Activated CD8-positive, alpha-beta memory T cell treated with anti-CD3 and anti-CD28 coated beads for 24 hours (primary cell): ENCODE results near the gene MFAP2.
"Not testable (repeated sequence)": the region's sequence is repeated elsewhere in the genome, so short reads cannot be mapped to it uniquely, and the experiment has no call there.

Experiments
- DNase-seq: peaks from one replicate; pipeline ENCODE4 v3.0.0-alpha.2; 2020

Gene MFAP2

DNA sequence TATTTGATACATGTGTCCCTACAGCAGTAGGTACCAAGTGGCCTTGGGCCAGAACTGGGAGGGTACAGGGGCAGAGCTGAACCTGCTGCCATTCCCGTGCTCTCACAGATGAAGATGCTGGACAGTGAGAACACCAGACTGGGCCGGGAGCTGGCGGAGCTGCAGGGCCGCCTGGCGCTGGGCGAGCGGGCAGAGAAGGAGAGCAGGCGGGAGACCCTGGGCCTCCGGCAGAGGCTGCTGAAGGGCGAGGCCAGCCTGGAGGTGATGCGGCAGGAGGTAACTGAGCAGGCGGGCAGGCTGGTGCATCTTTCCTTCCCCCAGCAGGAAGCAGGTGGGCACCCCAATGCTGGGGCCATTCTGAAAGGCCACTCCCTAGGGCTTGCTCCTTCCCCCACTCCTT, 21.9 kb downstream of the MFAP2 start:
- DNase-seq, result no peak

GRCh38 chr1:16957731-16958130, 22.7 kb downstream of the MFAP2 start:
- DNase-seq, result no peak

DNA sequence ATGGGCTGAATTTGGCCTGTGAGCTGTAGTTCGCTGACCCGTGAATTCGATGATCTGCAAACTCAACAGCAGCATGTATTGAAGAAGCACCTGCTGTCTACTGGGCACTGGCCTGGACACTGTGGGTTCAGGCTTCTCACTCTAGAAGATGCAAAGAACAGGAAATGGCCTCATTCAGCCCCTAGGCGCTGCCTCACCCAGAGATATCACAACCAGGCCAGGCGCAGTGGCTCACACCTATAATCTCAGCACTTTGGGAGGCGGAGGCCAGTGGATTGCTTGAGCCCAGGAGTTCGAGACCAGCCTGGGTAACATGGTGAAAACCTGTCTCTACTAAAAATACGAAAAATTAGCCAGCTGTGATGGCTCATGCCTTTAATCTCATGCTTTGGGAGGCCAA, 23.6 kb downstream of the MFAP2 start:
- DNase-seq, result no peak

- DNase-seq, result no peak
Observed at GRCh38 chr1:16955186-16955585, 25.2 kb downstream of the MFAP2 start.

DNA sequence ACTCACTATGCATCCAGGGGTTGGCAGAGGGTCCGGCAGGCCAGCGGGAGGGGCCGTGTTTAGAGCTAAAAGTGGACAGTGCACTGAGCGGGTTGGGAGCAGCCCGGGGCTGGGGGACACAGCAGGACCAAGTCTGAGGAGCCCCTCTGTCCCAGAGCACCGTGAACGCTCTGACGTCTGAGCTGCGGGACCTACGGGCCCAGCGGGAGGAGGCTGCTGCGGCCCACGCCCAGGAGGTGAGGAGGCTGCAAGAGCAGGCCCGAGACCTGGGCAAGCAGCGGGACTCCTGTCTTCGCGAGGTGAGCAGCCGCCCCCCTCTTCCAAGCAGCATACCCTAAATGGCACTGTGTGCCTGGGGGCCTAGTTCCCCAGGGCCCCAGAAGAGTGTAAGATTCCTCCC, 25.8 kb downstream of the MFAP2 start:
- no peak for DNase-seq

- not testable (repeated sequence) for DNase-seq
Observed at GRCh38 chr1:16952376-16952775, 28.0 kb downstream of the MFAP2 start.

- not testable (repeated sequence) for DNase-seq
Observed at GRCh38 chr1:16949026-16949425, 31.4 kb downstream of the MFAP2 start.

- DNase-seq, result not testable (repeated sequence)
Observed at GRCh38 chr1:16948282-16948891, 32.0 kb downstream of the MFAP2 start.

GRCh38 chr1:16946646-16947045, 33.8 kb downstream of the MFAP2 start:
- no peak for DNase-seq

- not testable (repeated sequence) for DNase-seq
Observed at GRCh38 chr1:16946185-16946584, 34.2 kb downstream of the MFAP2 start.

DNA sequence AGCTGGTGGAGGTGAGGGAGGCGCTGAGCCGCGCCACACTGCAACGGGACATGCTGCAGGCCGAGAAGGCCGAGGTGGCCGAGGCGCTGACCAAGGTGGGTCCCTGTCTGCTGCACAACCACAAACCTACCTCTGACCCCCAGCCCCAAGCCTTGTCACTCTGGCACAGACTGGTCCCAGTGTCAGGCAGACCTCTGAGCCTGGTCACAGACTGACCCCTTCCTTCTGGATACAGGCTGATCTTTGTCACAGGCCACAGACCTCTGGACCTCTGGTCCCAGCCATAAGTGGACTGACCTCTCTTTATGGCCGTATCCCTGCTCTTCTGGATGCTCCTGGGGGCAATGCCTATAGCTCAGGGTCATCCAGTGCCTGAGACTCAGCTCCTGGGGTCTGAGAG, 34.9 kb downstream of the MFAP2 start:
- not testable (repeated sequence) for DNase-seq

DNA sequence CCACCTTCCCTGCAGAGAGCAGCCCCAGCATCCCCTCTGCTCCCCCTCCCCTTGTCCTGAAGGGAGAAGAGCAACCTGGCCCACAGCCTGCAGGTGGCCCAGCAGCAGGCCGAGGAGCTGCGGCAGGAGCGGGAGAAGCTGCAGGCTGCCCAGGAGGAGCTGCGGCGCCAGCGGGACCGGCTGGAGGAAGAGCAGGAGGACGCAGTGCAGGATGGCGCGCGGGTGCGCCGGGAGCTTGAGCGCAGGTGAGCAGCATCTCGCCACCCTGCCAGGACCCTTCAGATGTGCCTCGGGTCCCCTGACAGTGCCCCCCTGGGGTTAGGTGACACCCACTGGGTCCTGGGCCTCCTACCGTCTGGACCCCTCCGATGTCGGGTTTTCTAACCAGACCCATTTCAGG, 36.4 kb downstream of the MFAP2 start:
- no peak for DNase-seq

DNA sequence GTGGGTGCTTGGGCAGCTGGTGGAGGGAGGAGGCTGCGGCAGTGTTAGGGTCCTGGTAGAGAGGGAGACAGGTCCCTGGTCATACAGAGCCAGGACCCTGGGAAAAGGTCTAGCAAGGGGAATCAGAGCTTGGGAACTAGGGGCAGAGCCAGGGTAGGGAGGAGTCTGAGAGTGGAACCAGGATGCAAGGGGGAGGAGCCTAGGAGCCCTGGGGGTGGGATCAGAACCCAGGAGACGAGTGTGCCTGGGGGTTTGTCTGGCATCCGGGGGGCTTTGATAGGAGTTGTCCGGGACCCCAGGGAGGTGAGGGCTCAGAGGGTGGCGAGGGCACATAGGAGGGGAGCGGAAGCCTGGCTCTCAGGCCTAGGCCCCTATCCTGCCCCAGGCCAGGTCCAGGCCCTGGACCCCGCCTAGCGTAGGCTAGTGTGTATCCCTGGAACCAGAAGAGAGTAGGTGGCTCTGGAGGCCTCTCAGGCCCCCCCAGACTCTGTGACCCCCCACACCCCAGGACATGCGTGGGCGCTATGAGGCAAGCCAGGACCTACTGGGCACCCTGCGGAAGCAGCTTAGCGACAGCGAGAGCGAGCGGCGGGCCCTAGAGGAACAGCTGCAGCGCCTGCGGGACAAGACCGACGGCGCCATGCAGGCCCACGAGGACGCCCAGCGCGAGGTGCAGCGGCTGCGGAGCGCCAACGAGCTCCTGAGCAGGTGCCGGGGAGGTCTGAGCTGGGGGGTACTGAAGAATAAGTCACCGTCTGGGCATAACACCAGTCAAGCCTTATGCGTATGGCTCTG, 40.8 kb downstream of the MFAP2 start:
- not testable (repeated sequence) for DNase-seq

DNA sequence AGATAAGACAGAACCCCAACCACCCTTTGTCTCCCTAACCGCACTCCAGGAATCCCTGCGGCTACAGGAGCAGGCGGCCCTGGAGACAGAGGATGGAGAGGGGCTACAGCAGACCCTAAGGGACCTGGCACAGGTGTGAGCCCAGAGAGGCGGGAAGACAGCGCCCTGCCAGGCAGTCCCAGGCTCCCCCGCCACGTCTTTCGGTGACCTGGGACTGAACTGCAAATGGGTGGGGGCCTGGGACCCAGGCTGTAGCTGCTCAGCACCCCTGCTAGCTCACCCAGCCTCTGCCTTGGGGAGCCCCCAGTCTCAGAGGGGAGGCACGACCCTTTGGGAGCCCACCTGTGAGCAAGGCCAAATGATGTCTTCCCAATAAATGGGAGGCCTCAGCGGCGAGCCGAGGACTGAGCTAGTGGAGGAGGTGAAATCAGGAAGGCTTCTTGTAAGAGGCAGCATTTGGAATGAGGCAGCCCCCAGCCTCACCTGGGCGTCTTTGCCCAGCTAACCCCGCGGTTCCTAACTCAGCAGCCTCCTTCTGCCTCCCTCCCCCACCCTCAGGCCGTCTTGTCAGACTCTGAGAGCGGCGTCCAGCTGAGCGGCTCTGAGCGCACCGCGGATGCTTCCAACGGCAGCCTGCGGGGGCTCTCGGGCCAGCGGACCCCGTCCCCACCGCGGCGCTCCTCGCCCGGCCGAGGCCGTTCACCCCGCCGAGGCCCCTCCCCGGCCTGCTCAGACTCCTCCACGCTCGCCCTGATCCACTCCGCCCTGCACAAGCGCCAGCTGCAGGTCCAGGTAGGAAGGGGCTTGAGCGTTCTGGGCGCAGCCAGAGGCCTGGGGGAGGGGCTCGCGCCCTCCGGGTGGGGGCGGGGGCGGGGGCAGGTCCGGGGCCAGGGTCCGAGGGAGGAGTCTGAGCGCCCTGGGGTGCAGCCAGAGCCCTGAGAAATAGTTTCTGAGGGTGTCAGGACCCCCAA, 41.8 kb downstream of the MFAP2 start:
- no peak for DNase-seq

GRCh38 chr1:16936580-16936979, 43.8 kb downstream of the MFAP2 start:
- DNase-seq, result not testable (repeated sequence)

- not testable (repeated sequence) for DNase-seq
Observed at GRCh38 chr1:16933945-16934344, 46.5 kb downstream of the MFAP2 start.

GRCh38 chr1:16931206-16931934, 49.0 kb downstream of the MFAP2 start:
- not testable (repeated sequence) for DNase-seq

- DNase-seq, result not testable (repeated sequence)
Observed at GRCh38 chr1:16929146-16930041, 51.0 kb downstream of the MFAP2 start.

- DNase-seq, result no peak
Observed at GRCh38 chr1:16927711-16928485, 52.5 kb downstream of the MFAP2 start.

DNA sequence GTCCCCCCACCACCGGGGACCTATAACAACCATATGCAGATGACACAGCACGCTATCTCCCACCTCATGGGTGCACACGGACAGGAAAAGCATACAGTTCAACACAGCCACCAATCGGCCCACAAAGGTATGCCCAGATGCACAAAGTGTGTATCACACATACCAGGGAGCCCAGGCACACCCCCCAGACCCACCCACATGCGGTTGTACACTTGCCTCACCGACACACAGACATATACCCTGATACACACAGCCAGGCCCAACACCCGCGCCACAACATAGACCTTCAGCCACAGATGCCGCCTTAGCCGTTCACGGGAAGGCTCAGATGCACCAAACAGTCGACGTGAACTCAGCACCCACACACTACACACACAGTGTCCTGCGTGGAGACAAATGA, 53.2 kb downstream of the MFAP2 start:
- no peak for DNase-seq
